Liver (tissue), 9 donors: ENCODE measurements around the gene DOK5. TPM values are rescaled to one million over a fixed set of nuclear protein-coding genes. Genes with fewer than 3 reads are reported as not detected.
"Not testable (repeated sequence)": the region's sequence is repeated elsewhere in the genome, so short reads cannot be mapped to it uniquely, and the experiment has no call there.

Experiments used
- DNase-seq: peaks from one replicate; pipeline ENCODE4 v3.0.0-alpha.2; 2017; ENCODE audit warnings: low spot score
- H3K27ac ChIP-seq, 2 donors: one replicate each; pipeline ENCODE4 v1.7.0; 2013; ENCODE audit warnings: inconsistent platforms in 2 of 2, low read length in 2 of 2, control low read depth in 1 of 2, low read depth in 1 of 2, mild to moderate bottlenecking in 1 of 2
- H3K27me3 ChIP-seq, 4 donors: one replicate each; pipeline versions ENCODE4 v1.6.1 to v1.7.0; 2013; ENCODE audit warnings: low read length in 3 of 4, inconsistent platforms in 1 of 4, mild to moderate bottlenecking in 1 of 4, moderate library complexity in 1 of 4; ENCODE audit not compliant: control insufficient read depth in 4 of 4, insufficient read depth in 4 of 4
- H3K36me3 ChIP-seq, 4 donors: one replicate each; pipeline versions ENCODE4 v1.6.1 to v1.7.0; 2013; ENCODE audit warnings: low read length in 3 of 4, mild to moderate bottlenecking in 3 of 4, low read depth in 1 of 4, moderate library complexity in 1 of 4; ENCODE audit not compliant: control insufficient read depth in 4 of 4, insufficient read depth in 3 of 4
- H3K4me1 ChIP-seq, 4 donors: one replicate each; pipeline versions ENCODE4 v1.6.1 to v1.7.0; 2013; ENCODE audit warnings: low read length in 3 of 4, mild to moderate bottlenecking in 3 of 4, moderate library complexity in 1 of 4; ENCODE audit not compliant: control insufficient read depth in 4 of 4, insufficient read depth in 4 of 4
- H3K4me3 ChIP-seq, 3 donors: one replicate each; pipeline versions ENCODE4 v1.6.1 to v1.7.0; 2013; ENCODE audit warnings: low read length in 3 of 3, control low read depth in 1 of 3, low read depth in 1 of 3, mild to moderate bottlenecking in 1 of 3
- H3K9ac ChIP-seq, 2 donors: one replicate each; pipeline ENCODE4 v1.7.0; 2013; ENCODE audit warnings: low read length in 2 of 2, mild to moderate bottlenecking in 2 of 2, moderate library complexity in 2 of 2, control low read depth in 1 of 2, low read depth in 1 of 2
- H3K9me3 ChIP-seq, 4 donors: one replicate each; pipeline versions ENCODE4 v1.6.1 to v1.7.0; 2013; ENCODE audit warnings: low read length in 3 of 4; ENCODE audit not compliant: control insufficient read depth in 4 of 4
- ATF3 ChIP-seq: IDR thresholded peaks from 2 replicates; pipeline ENCODE4 v1.6.1; 2016; ENCODE audit warnings: antibody characterized with exemption
- CTCF ChIP-seq: fragments of 150-350 bp; IDR thresholded peaks from 2 replicates; pipeline ENCODE4 v1.5.1; 2017; ENCODE audit warnings: improper control_type of control experiment, low read depth, low read length; ENCODE audit not compliant: missing input control
- EGR1 ChIP-seq, 2 donors: IDR thresholded peaks; 2 replicates each; pipeline ENCODE4 v1.6.1; 2016 to 2018; ENCODE audit warnings: antibody characterized with exemption in 2 of 2, low read depth in 2 of 2
- FOXA1 ChIP-seq: IDR thresholded peaks from 2 replicates; pipeline ENCODE4 v1.6.1; 2016; ENCODE audit warnings: antibody characterized with exemption
- FOXA2 ChIP-seq: IDR thresholded peaks from 2 replicates; pipeline ENCODE4 v1.6.1; 2016; ENCODE audit warnings: antibody characterized with exemption
- GABPA ChIP-seq, 2 donors: IDR thresholded peaks in 1 of 2; conservative IDR thresholded peaks in 1 of 2; 2 replicates each; pipeline ENCODE4 v1.6.1; 2016; ENCODE audit warnings: antibody characterized with exemption in 2 of 2, mild to moderate bottlenecking in 1 of 2, moderate library complexity in 1 of 2
- HNF4A ChIP-seq, 2 donors: conservative IDR thresholded peaks; 2 replicates each; pipeline ENCODE4 v1.6.1; 2016; ENCODE audit warnings: antibody characterized with exemption in 2 of 2, mild to moderate bottlenecking in 2 of 2
- HNF4G ChIP-seq: IDR thresholded peaks from 2 replicates; pipeline ENCODE4 v1.6.1; 2016; ENCODE audit warnings: antibody characterized with exemption
- JUND ChIP-seq, 2 donors: IDR thresholded peaks; 2 replicates each; pipeline ENCODE4 v1.6.1; 2016; ENCODE audit warnings: antibody characterized with exemption in 2 of 2
- MAX ChIP-seq: IDR thresholded peaks from 2 replicates; pipeline ENCODE4 v1.6.1; 2016; ENCODE audit warnings: antibody characterized with exemption
- NR2F2 ChIP-seq: IDR thresholded peaks from 2 replicates; pipeline ENCODE4 v1.6.1; 2016; ENCODE audit warnings: antibody characterized with exemption
- RAD21 ChIP-seq, 2 donors: IDR thresholded peaks; 2 replicates each; pipeline ENCODE4 v1.6.1; 2016; ENCODE audit warnings: antibody characterized with exemption in 2 of 2, mild to moderate bottlenecking in 2 of 2
- REST ChIP-seq: IDR thresholded peaks from 2 replicates; pipeline ENCODE4 v1.6.1; 2016; ENCODE audit warnings: antibody characterized with exemption, mild to moderate bottlenecking
- RXRA ChIP-seq, 2 donors: IDR thresholded peaks; 2 replicates each; pipeline ENCODE4 v1.6.1; 2017 to 2018; ENCODE audit warnings: antibody characterized with exemption in 2 of 2, mild to moderate bottlenecking in 1 of 2
- SP1 ChIP-seq: IDR thresholded peaks from 2 replicates; pipeline ENCODE4 v1.6.1; 2018; ENCODE audit warnings: antibody characterized with exemption, mild to moderate bottlenecking
- TAF1 ChIP-seq: conservative IDR thresholded peaks from 2 replicates; pipeline ENCODE4 v1.6.1; 2016; ENCODE audit warnings: antibody characterized with exemption, mild to moderate bottlenecking
- YY1 ChIP-seq: IDR thresholded peaks from 2 replicates; pipeline ENCODE4 v1.6.1; 2016; ENCODE audit warnings: antibody characterized with exemption, mild to moderate bottlenecking
- ZBTB33 ChIP-seq: IDR thresholded peaks from 2 replicates; pipeline ENCODE4 v1.6.1; 2016; ENCODE audit warnings: antibody characterized with exemption
- WGBS: extraction: QIAGEN DNeasy Blood & Tissue Kit; methylation state at CpG from one replicate; pipeline ENCODE4 v1.1.7; 2013; 5-methylcytosine and 5-hydroxymethylcytosine counted together
- polyA plus RNA-seq, 2 donors: library from polyadenylated mRNA; stranded (reverse) in 1 of 2; unstranded in 1 of 2; fragments of 200-250 nt in 1 of 2; fragments of >200 nt in 1 of 2; fragmentation: Nextera tagmentation in 1 of 2; extraction: Ambion mirVana in 1 of 2; gene quantifications; one replicate each; pipeline versions ENCODE4 v1.2.1 to v1.2.3, GENCODE V29; 2013 to 2015
- total RNA-seq, 2 donors: library from RNA; depleted of rRNA; stranded (reverse); fragments of >200 nt; gene quantifications; one replicate each; pipeline ENCODE4 v1.2.3, GENCODE V29; 2014
- donor health status: healthy.
- donor health status: healthy.
- donor health status: healthy.
- donor health status: healthy.
- donor health status: healthy.

The DOK5 gene
- total and polyA plus RNA-seq, 4 donors: 0.05 to 0.16 (median 0.09) TPM

GRCh38 chr20:54477191-54477955 is 2.0 kb downstream of the DOK5 start (continued):
- no peak for TF ChIP-seq TAF1
- TF ChIP-seq ATF3: no peak

GRCh38 chr20:54479138-54479906 is 3.9 kb downstream of the DOK5 start:
- H3K4me1 ChIP-seq: peaks cover 0 to 9% (median 5%) of the 10 kb centered on the region in 4 donors
- H3K9me3 ChIP-seq: peaks cover 0 to 3% (median 0%) of the 10 kb centered on the region in 4 donors
- H3K27ac ChIP-seq: no peak overlapping the region
- peaks cover 3 to 29% (median 11%) of the 10 kb centered on the region in 4 donors for H3K27me3 ChIP-seq
- no peak overlapping the region for H3K4me3 ChIP-seq
- DNase-seq: no peak
- TF ChIP-seq JUND (IDR thresholded peaks at IDR 0.05) (no peak), YY1 (no peak), RXRA (IDR thresholded peaks at IDR 0.05) (no peak), HNF4G (no peak), RAD21 (IDR thresholded peaks at IDR 0.05) (no peak), FOXA1 (no peak), ATF3 (no peak), SP1 (no peak), HNF4A (conservative IDR thresholded peaks at IDR 0.05) (no peak), EGR1 (IDR thresholded peaks at IDR 0.05; ENCODE audit: low read depth in 2 of 2) (no peak), MAX (no peak), FOXA2 (no peak), GABPA (IDR thresholded peaks at IDR 0.05 in 1 of 2, conservative IDR thresholded peaks at IDR 0.05 in 1 of 2) (no peak), TAF1 (no peak), REST (no peak), NR2F2 (no peak), ZBTB33 (no peak), CTCF (no peak)
- H3K9ac ChIP-seq: no peak overlapping the region
- no peaks in the 10 kb centered on the region for H3K36me3 ChIP-seq
- 43% methylated on average over 9 of the region's 9 CpGs for WGBS

GRCh38 chr20:54479937-54480336 is 4.5 kb downstream of the DOK5 start:
- H3K27me3 ChIP-seq: peaks cover 3 to 29% (median 10%) of the 10 kb centered on the region in 4 donors
- not testable (repeated sequence) for H3K9me3 ChIP-seq, H3K27ac ChIP-seq, H3K4me3 ChIP-seq, DNase-seq, H3K4me1 ChIP-seq, H3K9ac ChIP-seq, H3K36me3 ChIP-seq
- WGBS: 73% methylated on average over 7 of the region's 7 CpGs
